HG03342 (cell line): Measurements from ENCODE around the gene VOPP1.
"Not testable (repeated sequence)": the region's sequence is repeated elsewhere in the genome, so short reads cannot be mapped to it uniquely, and the experiment has no call there.

ENCODE experiments used
- ATAC-seq: cut with Tn5 transposase; IDR thresholded peaks from one replicate; pipeline ENCODE4 v1.9.1; 2021; ENCODE audit warnings: mild to moderate bottlenecking, moderate library complexity; ENCODE audit not compliant: unreplicated experiment

Gene VOPP1

DNA sequence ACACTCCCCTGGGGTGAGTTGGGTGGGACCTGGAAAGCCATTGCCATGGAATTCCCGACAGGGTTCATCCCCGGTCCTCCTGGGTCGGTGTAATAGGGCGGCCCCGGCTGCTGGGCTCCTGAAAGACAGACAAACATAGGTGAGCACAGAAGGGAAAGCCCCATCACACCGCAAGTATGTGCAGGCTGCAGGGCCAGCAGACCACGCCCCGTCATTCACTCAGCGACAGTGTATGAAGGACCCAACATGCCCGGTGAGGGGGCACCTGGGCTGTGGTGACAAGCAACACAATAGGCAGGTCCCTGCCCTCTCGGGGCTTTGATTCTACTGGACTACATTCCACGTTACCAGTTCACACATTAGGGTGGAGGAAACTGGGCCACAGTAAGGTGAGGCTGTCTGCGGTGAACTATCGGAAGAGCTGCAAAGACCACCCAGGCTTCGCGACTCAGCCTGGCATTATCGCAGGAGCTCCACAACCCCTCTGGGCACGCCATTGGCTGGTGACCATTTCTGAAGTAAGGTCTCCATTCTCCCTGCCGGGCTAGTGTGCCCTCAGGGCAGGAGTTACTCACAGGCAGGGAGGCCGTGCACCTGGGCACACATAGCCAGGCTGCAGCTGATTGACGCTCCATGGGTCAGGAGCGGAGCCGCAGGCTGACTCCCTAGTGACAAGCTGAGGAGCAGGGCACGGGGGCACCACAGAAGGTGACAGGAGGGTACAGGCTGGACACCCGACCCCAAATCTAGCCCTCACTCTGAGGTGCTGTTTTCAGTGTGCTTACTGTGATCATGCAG, 99.2 kb downstream of the VOPP1 start:
- no peak for ATAC-seq

DNA sequence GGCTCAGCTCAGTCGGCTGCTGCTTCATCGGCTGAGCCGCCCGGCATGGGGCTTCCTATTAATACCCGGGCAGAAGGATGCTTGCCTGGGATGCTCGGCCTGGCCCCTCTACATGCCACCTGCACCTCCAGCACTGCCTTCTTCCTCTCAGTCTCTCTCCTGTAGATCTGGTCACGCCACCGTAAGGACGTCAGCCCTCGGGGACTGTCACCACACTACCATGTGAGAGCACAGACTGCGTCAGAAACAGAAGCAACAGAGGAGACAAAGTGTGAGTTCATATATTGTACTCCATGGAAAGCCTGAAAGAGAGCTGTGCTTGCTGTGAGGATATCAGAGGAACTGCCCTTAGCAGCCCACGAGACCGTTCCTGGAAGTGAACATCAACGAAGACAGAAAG, 99.9 kb downstream of the VOPP1 start:
- not testable (repeated sequence) for ATAC-seq

DNA sequence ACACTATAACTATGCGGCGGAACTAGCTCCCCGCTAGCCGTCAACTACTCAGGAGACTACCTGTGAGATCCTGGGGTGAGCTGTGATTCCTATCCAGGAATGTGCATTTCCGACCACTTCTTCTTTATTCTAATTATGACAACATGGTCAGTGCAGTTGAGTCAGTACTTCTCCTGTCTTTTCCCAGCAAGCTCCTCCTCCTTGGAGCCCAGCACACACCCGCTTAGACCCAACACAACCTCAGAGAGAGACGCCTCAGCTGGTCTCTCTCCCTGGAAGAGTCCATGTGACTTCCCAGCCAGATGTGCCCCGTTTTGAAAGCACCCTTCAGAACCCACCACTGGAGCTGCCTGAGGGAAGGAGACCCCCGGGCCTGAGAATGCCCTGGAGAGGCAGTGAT, 100.7 kb downstream of the VOPP1 start:
- ATAC-seq, result not testable (repeated sequence)

DNA sequence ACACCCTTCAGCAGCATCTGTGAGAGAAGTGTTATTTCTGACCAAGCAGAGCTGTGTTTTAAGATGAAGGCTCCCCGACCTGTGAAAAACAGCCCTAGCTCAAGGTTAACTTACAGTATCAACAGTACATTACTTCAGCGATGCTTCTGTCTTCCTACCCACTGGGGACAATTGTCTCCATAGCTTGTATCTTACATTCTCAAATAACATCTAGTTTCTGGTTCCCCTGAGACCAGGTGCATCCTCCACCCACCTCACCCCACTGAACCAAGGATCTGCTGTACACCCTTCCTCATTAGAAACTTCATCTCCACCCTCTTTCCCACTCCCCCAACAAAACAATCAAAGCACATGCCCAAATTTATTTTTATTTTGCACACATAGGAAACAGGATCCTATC, 102.0 kb downstream of the VOPP1 start:
- ATAC-seq, result no peak

DNA sequence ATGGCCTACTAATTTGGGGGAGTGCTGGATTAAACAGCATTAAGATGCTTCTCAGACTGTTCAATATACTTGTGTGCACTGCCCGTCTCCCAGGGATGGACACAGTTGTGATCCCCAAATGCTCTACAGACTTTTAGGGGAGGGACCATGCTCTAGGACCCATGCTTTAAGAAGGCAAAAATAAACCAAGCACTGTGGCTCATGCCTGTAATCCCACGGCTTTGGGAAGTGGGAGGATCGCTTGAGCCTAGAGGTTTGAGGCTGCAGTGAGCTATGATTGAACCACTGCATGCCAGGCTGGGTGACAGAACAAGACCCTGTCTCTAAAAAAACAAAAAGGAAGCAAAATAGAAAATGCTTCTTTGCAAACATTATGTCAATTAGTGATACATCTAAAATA, 102.6 kb downstream of the VOPP1 start:
- no peak for ATAC-seq

DNA sequence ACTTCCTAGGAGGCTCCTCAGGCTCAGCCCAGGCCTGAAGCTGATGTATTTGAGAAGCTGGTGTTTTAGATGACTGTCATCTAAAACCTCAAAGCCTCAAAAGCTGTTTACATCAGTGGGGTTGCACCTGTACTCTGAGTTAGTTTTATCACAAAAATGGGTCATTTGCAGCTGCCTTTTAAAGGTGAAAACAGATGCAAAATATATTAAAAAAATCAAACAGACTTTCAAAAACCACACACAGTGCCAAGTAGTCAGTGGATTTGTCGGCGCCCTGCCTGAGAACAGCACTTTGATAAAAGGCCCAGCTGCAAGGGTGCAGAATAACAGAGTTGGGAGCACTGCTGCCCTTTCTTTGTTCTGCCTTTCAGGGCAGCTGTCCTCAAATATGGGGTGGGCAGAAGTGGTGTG, 103.0 kb downstream of the VOPP1 start:
- ATAC-seq, result no peak

DNA sequence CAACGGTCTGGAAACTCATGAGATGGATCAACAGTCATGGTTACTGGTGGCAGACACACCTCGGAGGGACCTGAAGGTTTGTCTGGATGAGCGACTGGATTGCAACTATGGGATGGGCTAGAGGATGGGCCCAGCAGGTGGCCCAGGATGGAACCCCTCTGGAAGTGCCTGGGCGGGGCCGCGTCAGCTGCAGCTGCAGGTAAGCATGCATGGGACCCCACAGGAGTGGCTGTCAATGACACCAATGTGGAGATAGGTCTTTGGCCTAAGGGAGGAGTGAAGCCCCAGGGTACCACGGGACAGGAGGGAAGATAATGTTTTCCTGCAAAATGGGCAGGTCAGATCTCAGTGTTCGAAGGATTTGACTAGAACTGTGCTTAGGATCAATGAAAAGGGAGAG, 103.8 kb downstream of the VOPP1 start:
- no peak for ATAC-seq

DNA sequence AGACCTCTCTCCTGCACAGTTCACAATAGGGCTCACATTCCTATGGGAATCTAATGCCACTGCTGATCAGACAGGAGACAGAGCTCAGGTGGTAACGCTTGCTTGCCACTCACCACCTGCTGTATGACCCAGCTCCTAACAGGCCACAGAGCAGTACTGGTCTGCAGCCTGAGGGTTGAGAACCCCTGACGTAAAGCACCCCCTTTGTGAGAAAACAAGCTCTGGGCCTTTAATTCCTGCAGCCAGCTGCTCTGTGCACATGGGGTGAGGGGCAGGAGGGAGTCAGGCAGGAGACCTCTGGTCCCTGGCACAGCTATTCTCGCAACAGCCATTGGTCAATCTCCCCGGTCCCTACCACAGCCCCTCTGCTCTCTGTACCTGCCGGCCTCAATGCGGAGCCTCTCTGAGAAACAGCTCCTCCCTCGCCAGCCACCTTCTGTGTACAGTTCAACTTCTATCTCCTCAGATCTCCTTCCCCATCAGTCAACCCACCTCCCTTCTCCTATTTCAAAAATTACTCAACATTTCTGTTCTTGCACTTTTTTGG, 105.2 kb downstream of the VOPP1 start:
- ATAC-seq, result no peak

DNA sequence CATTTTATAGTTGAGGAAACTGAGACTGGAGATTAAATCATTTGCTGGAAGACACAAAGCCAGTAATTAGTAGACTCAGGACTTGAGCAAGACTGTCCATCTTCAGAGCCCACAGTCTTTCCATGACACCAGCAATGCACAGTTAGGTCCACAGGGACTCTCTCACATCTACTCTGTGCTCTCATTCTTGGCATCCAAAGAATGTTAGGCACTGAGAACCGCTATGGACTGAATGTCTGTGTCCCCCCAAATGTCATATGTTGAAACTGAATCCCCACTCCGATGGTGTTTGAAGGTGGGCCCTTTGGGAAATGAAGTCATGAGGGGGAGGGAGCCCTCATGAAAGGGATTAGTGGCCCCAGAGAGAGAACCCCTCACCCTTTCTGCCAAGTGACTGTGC, 106.6 kb downstream of the VOPP1 start:
- ATAC-seq, result no peak

DNA sequence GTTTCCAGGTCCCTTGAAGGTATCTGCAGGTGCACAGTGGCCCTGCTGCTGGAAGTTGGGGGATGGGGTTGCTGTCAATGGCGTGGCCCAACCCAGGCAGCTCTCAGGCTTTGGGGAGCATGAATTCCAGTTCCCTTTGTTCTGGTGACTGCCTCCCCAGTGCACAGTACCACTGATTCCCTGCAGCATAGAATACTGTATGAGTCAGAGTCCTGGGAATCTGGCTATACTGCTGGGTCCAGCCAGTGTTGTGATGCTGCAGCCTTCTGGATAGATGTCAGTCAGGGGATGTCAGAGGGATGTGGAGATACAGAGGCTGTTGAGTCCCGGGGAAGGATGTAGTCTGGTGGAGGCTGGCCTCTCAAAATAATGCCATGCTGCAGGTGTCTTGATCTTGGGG, 107.9 kb downstream of the VOPP1 start:
- ATAC-seq, result no peak

DNA sequence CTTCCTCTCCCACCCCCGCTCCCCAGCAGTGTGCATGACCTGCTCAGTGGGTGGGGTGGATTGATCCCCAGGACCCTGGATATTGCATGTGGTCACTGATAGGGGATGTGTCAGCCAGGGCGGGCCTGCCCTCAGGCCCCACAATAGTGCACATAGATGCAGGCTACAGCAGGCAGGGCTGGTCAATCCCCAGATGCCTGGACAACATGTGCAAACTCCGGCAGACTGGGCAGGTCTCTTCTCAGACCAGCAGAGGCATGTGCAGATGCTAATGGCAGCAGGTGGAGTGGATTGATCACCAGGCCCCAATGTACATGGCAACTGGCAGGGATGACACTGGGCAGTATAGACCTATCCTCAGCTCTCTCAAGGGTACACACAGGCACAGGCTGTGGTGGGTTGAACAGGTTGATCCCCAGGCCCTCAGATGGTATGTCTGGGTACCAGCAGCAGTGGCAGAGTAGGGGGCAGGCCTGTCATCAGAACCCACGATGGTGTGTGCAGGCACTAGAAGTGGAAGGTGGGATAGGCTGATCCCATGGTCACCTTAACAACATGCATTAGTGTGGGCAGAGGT, 108.5 kb downstream of the VOPP1 start:
- no peak for ATAC-seq

DNA sequence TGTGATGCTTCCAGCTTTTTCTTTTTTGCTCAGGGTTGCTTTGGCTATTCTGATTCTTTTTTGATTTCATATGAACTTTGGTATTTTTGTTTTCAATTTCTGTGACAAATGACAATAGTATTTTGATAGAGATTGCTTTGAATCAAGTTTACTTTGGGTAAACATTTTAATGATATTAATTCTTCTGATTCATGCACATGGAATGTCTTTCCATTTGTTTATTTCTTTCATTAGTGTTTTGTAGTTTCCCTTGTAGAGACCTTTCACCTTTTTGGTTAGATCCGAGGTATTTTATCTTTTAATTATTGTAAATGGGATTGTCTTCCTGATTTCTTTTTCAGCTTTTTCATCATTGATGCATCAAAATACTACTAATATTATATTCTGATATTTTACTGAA, 114.0 kb downstream of the VOPP1 start:
- no peak for ATAC-seq

DNA sequence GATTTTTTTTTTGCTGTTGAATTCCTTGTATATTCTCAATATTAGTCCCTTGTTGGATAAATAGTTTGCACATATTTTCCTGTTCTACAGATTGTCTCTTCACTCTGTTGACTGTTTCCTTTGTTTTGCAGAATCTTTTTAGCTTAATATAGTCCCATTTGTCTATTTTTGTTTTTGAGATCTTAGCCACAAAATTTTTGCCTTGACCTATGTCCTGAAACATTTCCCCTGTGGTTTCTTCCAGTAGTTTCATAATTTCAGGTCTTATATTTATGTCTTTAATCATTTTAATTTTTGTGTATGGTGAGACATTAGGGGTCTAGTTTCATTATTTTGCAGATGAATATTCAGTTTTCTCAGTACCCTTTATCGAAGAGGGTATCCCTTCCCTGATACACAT, 114.5 kb downstream of the VOPP1 start:
- no peak for ATAC-seq

DNA sequence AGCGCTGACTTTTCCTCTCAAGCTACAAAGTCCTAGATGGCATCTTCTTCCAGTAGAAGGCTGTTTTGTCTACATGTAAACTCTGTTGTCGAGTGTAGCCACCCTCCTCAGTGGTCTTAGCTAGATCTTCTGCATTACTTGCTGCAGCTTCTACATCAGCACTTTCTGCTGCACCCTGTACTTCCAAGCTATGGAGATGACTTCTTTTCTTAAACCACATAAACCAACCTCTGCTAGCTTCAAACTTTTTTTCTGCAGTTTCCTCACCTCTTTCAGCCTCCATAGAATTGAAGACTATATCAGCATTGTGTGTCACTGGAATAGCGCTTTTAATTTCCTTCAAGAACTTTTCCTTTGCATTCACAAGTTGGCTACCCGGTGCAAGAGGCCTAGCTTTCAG, 119.3 kb downstream of the VOPP1 start:
- no peak for ATAC-seq

DNA sequence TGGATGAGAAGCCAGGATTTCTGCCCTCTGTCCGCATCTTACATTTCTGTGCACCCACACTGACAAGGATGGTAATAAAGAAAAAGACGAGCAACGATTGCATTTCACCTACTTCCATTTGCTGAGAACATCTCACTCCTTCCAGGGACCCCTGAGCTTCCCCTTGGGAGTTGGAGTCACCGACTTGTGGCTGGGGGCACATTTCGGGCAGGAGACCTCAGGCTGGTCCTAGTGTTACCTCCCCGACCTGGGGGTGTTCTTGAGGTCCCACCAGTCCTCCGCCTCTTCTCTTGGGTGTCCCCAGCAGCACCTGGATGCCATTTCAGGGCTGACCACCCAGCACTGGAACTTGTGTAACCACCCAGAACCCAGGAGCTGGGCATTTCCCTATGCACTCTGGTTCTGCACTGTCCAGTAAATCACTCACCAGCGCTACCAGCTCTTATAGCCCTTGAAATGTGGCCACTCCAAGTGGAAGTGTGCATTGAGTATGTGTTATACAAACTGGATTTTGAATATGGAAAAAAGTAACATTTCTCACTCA, 122.2 kb downstream of the VOPP1 start:
- ATAC-seq, result no peak

DNA sequence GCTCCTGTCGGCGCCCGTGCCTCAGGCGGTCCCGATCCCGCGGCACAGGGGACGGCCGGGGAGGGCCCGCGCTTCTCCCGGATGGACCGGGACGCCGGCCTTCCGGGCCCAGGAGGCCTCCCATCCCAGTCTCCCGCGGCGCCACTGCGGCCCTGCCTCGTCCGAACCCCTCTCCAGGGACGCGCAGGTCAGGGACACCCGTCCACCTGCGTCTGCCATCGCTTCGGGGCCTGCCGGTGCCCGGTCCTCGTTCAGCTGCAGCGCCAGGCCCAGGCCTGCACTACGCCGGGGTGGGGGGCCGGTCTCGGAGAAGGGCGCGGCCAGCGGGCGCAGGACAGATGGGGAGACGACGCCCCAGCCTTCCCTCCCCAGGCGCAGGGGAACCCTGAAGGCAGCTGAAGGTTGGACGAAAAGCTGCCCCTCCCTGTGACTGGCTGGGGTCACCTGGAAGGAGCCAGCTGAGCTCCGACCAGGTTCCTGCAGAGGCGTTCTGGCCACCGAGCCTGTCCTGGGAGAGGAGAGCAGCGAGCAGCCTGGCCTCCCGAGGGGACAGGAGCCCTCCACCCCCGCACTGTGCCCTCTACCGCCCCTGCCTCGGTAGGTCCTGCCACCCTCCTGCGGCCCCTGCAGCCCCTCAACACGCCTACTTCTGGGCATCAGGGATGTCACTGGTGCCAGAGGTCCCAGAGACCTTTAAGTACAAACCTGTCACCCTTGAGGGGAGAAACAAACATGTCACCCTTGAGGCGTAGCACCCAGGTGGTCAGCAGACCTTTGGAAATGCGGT, 122.9 kb downstream of the VOPP1 start:
- ATAC-seq, result no peak

DNA sequence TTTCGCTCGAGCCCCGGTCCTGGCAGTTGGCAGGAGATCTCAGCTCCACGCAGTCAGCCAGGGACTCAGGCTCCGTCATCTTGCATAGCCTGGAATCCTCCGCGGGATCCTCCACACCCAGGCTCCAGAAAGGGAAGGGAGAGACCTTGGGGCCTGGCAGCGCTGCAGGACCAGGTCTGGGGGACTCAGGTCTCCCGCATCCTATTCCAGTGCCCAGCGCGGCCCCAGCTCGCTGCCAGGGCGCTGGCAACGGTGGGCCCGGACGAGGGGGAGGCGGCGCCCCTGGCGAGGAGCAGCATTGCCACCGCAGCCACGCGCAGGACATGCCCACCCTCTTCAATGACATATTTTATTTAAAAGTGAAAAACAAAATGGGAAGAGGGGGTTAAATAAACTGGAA, 123.8 kb downstream of the VOPP1 start:
- ATAC-seq, result no peak

DNA sequence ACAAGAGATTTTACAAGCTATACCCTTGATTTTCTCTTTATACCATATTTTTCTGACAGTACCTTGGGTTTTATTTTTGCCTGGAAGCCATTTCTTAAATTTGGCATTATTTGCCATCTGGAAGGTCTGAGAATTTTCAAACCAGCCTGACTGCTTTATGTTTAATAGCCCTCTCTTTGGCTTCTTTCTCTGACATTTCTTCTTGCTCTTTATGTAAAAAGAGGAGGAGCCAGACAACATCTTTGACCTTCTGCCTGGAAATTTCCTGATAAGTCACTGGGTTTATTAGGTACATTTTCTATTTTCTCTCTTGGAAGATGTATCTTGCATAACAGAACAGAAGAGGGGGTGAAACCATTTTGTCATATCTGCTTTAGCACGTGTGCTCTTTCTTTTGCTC, 127.5 kb downstream of the VOPP1 start:
- ATAC-seq, result no peak

DNA sequence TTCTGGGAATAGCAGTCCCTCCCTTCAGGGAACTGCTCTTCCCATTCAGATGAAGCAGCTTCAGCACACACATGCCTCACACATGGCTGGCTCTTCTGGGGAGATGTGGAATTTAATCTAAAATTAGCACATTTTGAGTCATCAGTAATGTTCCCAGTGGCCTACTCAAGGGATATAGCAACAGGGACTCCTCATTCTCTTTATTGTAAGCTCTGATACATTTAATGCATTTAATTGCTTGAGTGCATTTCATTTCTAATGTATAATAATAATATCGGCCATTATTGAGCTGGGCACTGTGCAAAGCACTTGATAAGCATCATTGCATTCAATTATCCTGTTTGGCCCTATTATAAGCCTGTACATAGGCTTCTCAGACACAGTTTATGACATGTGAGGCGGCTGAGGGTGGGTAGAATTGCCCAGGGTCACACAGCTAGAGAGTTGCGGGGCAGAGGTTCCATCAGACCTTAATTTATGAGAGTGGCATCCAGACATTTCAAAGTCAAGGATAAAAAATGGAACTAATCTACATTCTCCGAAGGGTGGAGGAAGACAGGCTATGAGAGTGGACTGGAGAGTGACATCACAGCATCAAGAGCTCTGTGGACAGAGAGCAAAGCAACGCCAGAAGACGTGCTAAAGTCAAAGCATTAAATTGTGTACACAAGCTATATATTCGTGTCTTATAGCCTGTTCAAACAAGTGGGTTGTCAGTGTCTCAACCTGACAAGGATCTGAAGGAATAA, 130.4 kb downstream of the VOPP1 start:
- ATAC-seq, result no peak

DNA sequence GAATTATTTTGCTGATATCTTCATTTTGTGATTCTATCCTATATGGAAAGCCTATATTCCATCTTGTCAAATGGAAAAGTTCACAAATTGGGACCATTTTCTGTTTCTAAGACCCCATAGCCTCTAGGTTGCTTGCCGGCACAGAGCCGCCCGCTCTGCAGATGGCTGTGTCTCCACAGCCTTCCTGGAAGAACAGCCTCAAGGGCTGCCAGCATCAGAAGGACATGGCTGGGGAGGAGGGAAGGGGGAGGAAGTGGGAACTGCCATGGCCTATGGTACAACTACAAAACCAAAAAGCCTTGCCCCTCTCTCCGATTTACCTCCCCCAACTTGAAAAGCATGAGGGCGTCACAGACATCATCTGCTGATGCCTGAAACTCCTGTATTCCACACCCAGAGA, 131.3 kb downstream of the VOPP1 start:
- no peak for ATAC-seq
